Spleen (tissue), 7 donors: ENCODE measurements around the gene PLCB4.

Source experiments
- CTCF ChIP-seq, 11 experiments: fragments of 200-600 bp in 7 of 11; fragments of 450-650 bp in 4 of 11; sonication (generic) in 4 of 11; IDR thresholded peaks in 8 of 11; conservative IDR thresholded peaks in 3 of 11; 1 replicate in 7 of 11; 2 replicates in 4 of 11; pipeline versions ENCODE4 v1.4.0 to v1.8.0; 2016 to 2021; ENCODE audit warnings: antibody characterized with exemption in 11 of 11, inconsistent platforms in 4 of 11, mild to moderate bottlenecking in 1 of 11
- POLR2A ChIP-seq, 3 donors: fragments of 450-650 bp; IDR thresholded peaks; one replicate each; pipeline ENCODE4 v1.5.1; 2017; ENCODE audit warnings: antibody characterized with exemption in 3 of 3, mild to moderate bottlenecking in 1 of 3
- POLR2AphosphoS5 ChIP-seq, 3 donors: sonication (generic); formaldehyde crosslinking; IDR thresholded peaks; one replicate each; pipeline ENCODE4 v1.5.1; 2017; ENCODE audit warnings: antibody characterized with exemption in 3 of 3
- donor health status: DM: no; HTN: no; CAD: no; lungs with moderate emphysema.
- donor health status: DM: no; HTN: no; CAD: no.
- donor health status: DM: no; HTN: no; CAD: no.

DNA sequence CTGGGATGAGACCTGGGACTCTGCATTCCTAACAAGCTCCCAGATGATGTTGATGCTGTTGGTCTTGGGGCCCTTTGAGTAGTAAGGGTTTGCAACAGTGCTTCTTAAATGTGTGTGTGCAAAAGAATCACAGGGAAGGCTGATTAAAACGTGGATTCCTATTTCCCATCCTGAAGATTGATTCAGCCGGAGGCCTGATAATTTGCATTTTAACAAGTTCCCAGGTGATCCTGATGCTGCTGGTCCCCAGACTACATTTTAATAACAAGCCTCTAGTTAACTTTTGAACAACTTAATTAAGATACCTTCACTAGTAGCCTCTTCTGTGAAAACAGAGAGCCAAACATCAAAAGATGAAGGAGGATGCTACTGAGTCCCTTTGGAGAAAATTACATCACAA is 289.1 kb downstream of the PLCB4 start:
- TF ChIP-seq CTCF (IDR thresholded peaks at IDR 0.05 in 8 of 11, conservative IDR thresholded peaks at IDR 0.05 in 3 of 11), result no peak
- TF ChIP-seq POLR2AphosphoS5 (IDR thresholded peaks at IDR 0.05), result no peak
- TF ChIP-seq POLR2A (IDR thresholded peaks at IDR 0.05), result no peak
